K562 (cell line): Measurements from ENCODE around the gene BARD1. TPM values are rescaled to one million over a fixed set of nuclear protein-coding genes. Genes with fewer than 3 reads are reported as not detected.

Experiments used
- EHMT2 ChIP-seq: fragments of 450-650 bp; IDR thresholded peaks from 2 replicates; pipeline ENCODE4 v1.6.1; 2018; ENCODE audit warnings: antibody characterized with exemption
- ELF2 ChIP-seq: fragments of 250-450 bp; sonication (Bioruptor Pico); IDR thresholded peaks from 2 replicates; pipeline ENCODE4 v1.5.0; 2021; ENCODE audit warnings: mild to moderate bottlenecking
- HMG20A ChIP-seq: fragments of 450-650 bp; formaldehyde crosslinking; conservative IDR thresholded peaks from 2 replicates; pipeline ENCODE4 v1.4.0; 2020; ENCODE audit warnings: mild to moderate bottlenecking, mixed read lengths
- KDM5B ChIP-seq: fragments of 200-600 bp; sonication (generic); IDR thresholded peaks from 2 replicates; pipeline ENCODE4 v1.6.1; 2012; ENCODE audit warnings: low read depth, mild to moderate bottlenecking, moderate library complexity, low read length, control low read depth, inconsistent platforms; ENCODE audit not compliant: insufficient replicate concordance
- MTA3 ChIP-seq: fragments of 450-650 bp; formaldehyde crosslinking; IDR thresholded peaks from 2 replicates; pipeline ENCODE4 v1.6.1; 2017; ENCODE audit warnings: mild to moderate bottlenecking, borderline replicate concordance
- POLR2G ChIP-seq: fragments of 200-400 bp; formaldehyde crosslinking; IDR thresholded peaks from 2 replicates; pipeline ENCODE4 v1.6.1; 2017; ENCODE audit warnings: low read depth, mild to moderate bottlenecking, antibody characterized with exemption, low read length, moderate library complexity
- POLR3G ChIP-seq: IDR thresholded peaks from 2 replicates; pipeline ENCODE4 v1.6.1; 2011; ENCODE audit not compliant: insufficient read length, insufficient replicate concordance; ENCODE audit errors: extremely low read depth
- TCFL5 ChIP-seq: fragments of 250-450 bp; sonication (Bioruptor Pico); conservative IDR thresholded peaks from 2 replicates; pipeline ENCODE4 v1.6.1; 2021; ENCODE audit warnings: mild to moderate bottlenecking, moderate library complexity, matching md5 sums
- ZKSCAN8 ChIP-seq: fragments of 200-800 bp; sonication (Bioruptor generic); IDR thresholded peaks from 2 replicates; pipeline ENCODE4 v1.6.1; 2016; ENCODE audit warnings: missing genetic modification characterization, missing compliant biosample characterization
- ZNF584 ChIP-seq: fragments of 200-800 bp; sonication (Bioruptor generic); IDR thresholded peaks from 2 replicates; pipeline ENCODE4 v1.6.1; 2016; ENCODE audit warnings: low read depth, mild to moderate bottlenecking, missing genetic modification characterization, missing compliant biosample characterization
- ZNF589 ChIP-seq: fragments of 200-800 bp; sonication (Bioruptor generic); IDR thresholded peaks from 2 replicates; pipeline ENCODE4 v1.6.1; 2016; ENCODE audit warnings: low read depth, missing genetic modification characterization, missing compliant biosample characterization
- polyA plus RNA-seq, 8 experiments: library from polyadenylated mRNA; depleted of rRNA in 4 of 8; stranded (reverse) in 5 of 8; unstranded in 3 of 8; fragments of >200 nt; fragmentation: Nextera tagmentation in 2 of 8; fragmentation: Illumina TruSeq in 1 of 8; extraction: Ambion mirVana in 2 of 8; extraction: Trizol in 1 of 8; gene quantifications; 2 replicates each; pipeline versions ENCODE4 v1.2.1 to v1.2.3, GENCODE V29; 2011 to 2014; ENCODE audit warnings: inconsistent platforms in 1 of 8, missing spikeins in 1 of 8
- total RNA-seq, 7 experiments: library from RNA; depleted of rRNA in 6 of 7; stranded (reverse); fragments of >200 nt in 6 of 7; fragmentation: Illumina TruSeq in 2 of 7; extraction: Trizol in 2 of 7; gene quantifications; 2 replicates each; pipeline versions ENCODE4 v1.2.1 to v1.2.3, GENCODE V29; 2011 to 2021; ENCODE audit warnings: low replicate concordance in 1 of 7
- TF ChIP-seq, protein P1 (sequence below), 2 experiments: fragments of 450-650 bp; IDR thresholded peaks; 2 replicates each; pipeline ENCODE4 v1.6.1; 2016
- TF ChIP-seq, protein P2 (sequence below): sonication (generic); formaldehyde crosslinking; IDR thresholded peaks from 2 replicates; pipeline ENCODE4 v1.8.0; 2022; ENCODE audit warnings: missing genetic modification reagents, mild to moderate bottlenecking, borderline replicate concordance

The BARD1 gene
- total and polyA plus RNA-seq, 9 of the 15 experiments (the other 6 are each of a cell fraction or from before 2014, with no cell fraction given): 6.3 to 18.9 (median 11.3) TPM

DNA sequence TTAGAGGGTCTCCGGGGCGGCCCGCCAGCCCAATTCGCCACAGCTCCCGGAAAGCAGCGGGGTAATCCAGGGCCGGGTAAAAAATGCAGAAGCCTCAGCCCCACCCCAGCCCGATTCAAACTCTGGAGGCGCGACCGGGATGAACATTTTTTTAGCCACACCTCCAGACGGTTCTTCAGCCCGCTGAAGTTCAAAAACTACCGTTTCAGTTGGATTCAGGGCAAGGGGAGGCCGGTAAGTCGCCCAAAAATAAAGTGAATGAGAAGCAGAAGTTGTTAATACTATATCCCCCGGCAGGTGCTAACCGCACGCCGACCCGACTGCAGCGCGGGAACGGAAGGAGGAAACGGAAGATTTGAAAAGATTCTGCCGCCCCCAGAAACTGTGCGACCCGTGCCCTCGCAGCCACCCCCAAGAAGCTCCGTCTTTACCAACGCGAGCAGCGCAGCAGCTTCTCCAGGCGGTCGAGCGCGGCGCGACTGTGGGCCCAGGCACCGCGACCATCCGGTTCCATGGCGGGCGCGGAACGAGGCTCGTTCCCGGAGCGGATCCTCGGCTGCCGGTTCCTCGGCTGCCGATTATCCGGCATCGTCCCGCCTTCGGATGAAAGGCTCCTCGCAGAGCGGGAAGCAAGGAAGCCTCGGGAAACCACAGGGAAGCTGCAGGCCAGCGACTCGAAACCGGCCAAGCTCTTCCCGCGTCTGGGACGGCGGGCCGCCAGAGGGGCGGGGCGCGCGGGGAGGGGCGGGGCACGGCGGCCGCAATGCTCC lies at the start of gene BARD1 (continued):
- TF ChIP-seq, protein P1, sequence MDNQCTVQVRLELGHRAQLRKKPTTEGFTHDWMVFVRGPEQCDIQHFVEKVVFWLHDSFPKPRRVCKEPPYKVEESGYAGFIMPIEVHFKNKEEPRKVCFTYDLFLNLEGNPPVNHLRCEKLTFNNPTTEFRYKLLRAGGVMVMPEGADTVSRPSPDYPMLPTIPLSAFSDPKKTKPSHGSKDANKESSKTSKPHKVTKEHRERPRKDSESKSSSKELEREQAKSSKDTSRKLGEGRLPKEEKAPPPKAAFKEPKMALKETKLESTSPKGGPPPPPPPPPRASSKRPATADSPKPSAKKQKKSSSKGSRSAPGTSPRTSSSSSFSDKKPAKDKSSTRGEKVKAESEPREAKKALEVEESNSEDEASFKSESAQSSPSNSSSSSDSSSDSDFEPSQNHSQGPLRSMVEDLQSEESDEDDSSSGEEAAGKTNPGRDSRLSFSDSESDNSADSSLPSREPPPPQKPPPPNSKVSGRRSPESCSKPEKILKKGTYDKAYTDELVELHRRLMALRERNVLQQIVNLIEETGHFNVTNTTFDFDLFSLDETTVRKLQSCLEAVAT (IDR thresholded peaks at IDR 0.05): 0 out of 4 replicates have a peak, but pooled peaks of 1 of the 2 experiments have one; percentile 28
- TF ChIP-seq POLR2G (peak; percentile 76), ELF2 (no peak), KDM5B (no peak), MTA3 (no peak), HMG20A (CRISPR knock-in tag) (no peak), ZNF584 (no peak), EHMT2 (no peak), POLR3G (no peak), TCFL5 (no peak), ZKSCAN8 (CRISPR knock-in tag) (no peak), ZNF589 (CRISPR knock-in tag) (no peak)
- TF ChIP-seq, protein P2, sequence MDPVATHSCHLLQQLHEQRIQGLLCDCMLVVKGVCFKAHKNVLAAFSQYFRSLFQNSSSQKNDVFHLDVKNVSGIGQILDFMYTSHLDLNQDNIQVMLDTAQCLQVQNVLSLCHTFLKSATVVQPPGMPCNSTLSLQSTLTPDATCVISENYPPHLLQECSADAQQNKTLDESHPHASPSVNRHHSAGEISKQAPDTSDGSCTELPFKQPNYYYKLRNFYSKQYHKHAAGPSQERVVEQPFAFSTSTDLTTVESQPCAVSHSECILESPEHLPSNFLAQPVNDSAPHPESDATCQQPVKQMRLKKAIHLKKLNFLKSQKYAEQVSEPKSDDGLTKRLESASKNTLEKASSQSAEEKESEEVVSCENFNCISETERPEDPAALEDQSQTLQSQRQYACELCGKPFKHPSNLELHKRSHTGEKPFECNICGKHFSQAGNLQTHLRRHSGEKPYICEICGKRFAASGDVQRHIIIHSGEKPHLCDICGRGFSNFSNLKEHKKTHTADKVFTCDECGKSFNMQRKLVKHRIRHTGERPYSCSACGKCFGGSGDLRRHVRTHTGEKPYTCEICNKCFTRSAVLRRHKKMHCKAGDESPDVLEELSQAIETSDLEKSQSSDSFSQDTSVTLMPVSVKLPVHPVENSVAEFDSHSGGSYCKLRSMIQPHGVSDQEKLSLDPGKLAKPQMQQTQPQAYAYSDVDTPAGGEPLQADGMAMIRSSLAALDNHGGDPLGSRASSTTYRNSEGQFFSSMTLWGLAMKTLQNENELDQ (CRISPR knock-in tag): no peak
